ENCODE data around the gene SCUBE3. TPM values are rescaled to one million over a fixed set of nuclear protein-coding genes. Genes with fewer than 3 reads are reported as not detected.
A peak's percentile ranks its signal among the peaks of the same experiment; 100 is the strongest.

Gene SCUBE3
- total and polyA plus RNA-seq, 9 of the 15 experiments (the other 6 are each of a cell fraction or from before 2014, with no cell fraction given) = 0.01 to 0.11 TPM; not detected in 7

GRCh38 chr6:35259948-35260590 is 46.3 kb downstream of the SCUBE3 start (continued):
- TF ChIP-seq REST (IDR thresholded peaks at IDR 0.05; ENCODE audit: borderline replicate concordance) = no peak
- TF ChIP-seq REST (CRISPR knock-in tag; IDR thresholded peaks at IDR 0.05; ENCODE audit: low read depth) = no peak
- TF ChIP-seq ZNF408 (CRISPR knock-in tag; IDR thresholded peaks at IDR 0.05; ENCODE audit: low read depth) = no peak
- no peak for TF ChIP-seq FOSL1 (tag; conservative IDR thresholded peaks at IDR 0.05)
- peak in 1 of 2 experiments; percentile 46; a peak in 1 of 4 replicates for TF ChIP-seq SRF (CRISPR knock-in tag; IDR thresholded peaks at IDR 0.05)
- TF ChIP-seq TEAD4 (IDR thresholded peaks at IDR 0.05; ENCODE audit: low read length) = no peak; the same call in 1 of the 2 replicates
- TF ChIP-seq TEAD4 (CRISPR knock-in tag; IDR thresholded peaks at IDR 0.05; ENCODE audit: borderline replicate concordance) = no peak
- no peak; the same call in 1 of the 2 replicates for TF ChIP-seq ETS1 (conservative IDR thresholded peaks at IDR 0.05; ENCODE audit: control insufficient read depth, low read depth, low read length)
- TF ChIP-seq HOXB6 (CRISPR knock-in tag; IDR thresholded peaks at IDR 0.05; ENCODE audit: borderline replicate concordance) = no peak
- no peak for TF ChIP-seq FOXJ3 (CRISPR knock-in tag; IDR thresholded peaks at IDR 0.05)
- peak; percentile 98 for TF ChIP-seq HDGF (IDR thresholded peaks at IDR 0.05)
- TF ChIP-seq NFE2L1 (tag; IDR thresholded peaks at IDR 0.05; ENCODE audit: borderline replicate concordance, low read depth) = no peak
- TF ChIP-seq ZBTB5 (IDR thresholded peaks at IDR 0.05) = no peak
- TF ChIP-seq HIVEP1 (CRISPR knock-in tag; IDR thresholded peaks at IDR 0.05) = no peak
- no peak for TF ChIP-seq PHB (CRISPR knock-in tag; IDR thresholded peaks at IDR 0.05)
- TF ChIP-seq SRSF7 (optimal IDR thresholded peaks at IDR 0.05; ENCODE audit: low read depth, low read length) = no peak
- no peak for TF ChIP-seq GABPB1 (CRISPR knock-in tag; IDR thresholded peaks at IDR 0.05)
